GM21576 (cell line): ENCODE results near the gene NR2E3.
"Not testable (repeated sequence)": the region's sequence is repeated elsewhere in the genome, so short reads cannot be mapped to it uniquely, and the experiment has no call there.

Experiments
- ATAC-seq: cut with Tn5 transposase; IDR thresholded peaks from one replicate; pipeline ENCODE4 v1.9.1; 2021; ENCODE audit warnings: mild to moderate bottlenecking, moderate library complexity; ENCODE audit not compliant: unreplicated experiment

Gene NR2E3

DNA sequence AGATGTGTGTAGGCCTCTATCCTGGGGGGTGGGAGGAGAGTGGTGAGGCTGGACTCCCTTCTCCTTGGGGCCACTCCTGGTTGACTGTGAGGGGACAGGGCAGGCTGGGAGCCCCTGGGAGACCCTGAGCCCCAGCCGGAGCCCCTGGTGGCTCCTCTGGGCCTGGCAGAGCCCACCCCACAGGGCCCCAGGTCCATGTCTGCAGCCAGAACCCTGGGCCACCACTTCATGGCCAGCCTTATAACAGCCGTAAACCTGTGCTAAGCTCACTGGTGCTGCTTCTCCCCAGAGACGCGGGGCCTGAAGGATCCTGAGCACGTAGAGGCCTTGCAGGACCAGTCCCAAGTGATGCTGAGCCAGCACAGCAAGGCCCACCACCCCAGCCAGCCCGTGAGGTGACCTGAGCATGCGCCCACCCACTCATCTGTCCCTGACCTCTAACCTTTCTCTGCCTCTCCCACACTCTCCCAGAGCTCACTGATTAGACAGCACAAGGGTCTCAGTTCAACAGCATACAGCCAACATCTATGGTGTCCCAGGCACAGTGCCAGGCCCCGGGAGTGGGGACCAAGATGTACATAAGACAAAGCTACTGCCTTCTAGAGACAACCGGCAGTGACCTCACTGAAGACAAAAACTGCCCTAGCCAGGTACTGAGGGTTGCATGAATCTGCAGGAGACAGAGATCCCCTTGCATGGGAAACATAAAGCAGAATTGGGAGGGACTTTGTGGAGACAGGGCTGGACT is 3.5 kb downstream of the NR2E3 start:
- no peak for ATAC-seq

DNA sequence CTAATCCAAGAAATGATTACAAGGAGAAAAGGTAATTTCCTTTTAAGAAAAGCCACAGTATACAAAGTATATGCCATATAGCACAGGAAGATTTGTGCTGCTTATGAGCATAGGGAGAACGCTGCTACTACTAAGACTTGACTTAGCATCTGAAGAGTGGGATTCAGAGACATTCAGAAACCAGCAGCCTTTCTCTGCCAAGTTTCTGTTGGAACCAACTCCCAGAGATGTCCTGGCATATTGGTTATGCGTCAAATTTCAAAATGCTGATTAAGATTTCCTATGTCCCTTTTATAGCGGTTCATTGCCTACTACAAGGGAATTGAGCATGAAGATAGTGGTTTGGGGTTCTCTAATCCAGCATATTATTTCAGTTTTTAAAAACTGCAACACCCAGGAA is 4.9 kb downstream of the NR2E3 start:
- ATAC-seq: no peak

DNA sequence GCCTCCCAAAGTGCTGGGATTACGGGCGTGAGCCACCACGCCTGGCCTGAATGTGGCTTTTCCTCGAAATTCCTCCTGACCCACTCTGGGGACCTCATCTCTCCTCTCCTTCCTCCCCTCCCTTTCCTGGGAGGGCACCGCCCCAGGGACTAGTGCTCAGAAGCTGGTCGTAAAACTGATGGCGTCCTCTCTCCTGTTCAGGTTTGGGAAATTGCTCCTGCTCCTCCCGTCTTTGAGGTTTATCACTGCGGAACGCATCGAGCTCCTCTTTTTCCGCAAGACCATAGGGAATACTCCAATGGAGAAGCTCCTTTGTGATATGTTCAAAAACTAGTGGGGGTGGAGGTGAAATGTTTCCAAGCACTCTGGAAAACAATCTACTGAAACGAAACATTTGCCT is 7.0 kb downstream of the NR2E3 start:
- ATAC-seq: no peak

DNA sequence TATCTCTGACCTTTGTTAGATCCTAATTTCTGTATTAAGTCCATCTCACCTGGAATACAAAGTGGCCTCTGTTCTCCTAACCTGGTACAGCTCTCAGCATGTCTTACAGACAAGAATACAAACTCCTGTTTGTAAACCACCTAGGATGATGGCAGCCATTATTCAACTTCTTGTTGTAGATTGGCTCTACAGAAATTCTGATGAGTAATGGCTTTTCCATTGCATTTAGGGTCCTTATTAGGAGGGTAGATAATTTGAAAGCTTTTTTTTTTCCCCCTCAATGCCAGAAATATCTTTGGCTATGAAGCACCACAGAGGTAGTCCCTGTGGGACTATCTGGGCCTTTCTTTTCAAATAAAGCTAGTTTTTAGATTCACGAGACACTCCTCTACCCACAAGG is 9.8 kb downstream of the NR2E3 start:
- no peak for ATAC-seq

DNA sequence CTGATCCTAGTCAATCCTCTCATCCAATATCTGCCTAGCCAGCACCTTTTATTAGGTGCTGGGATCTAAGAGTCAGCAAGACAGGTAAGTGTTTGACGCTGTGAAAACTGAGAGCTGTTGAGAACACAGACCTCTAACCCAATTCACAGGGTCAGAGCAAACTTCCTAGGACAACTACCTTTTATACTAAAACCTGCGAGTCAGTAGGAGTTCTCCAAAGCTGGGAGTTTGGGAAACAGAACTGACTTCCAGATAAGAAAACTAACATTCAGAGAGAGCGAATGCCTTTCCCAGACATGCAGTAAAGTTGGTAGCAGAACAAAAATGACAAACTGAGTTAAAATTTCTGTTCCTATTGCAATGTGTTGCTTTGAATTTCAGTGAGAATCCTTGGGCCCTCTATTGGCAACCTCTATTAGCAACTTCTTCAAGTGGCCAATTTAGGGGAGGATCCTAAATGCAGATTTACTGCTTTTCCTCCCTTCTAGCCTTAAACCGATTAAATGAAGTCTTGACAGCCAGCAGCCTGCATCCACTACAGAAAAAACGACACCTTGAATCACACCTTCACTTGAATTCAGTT is 11.3 kb downstream of the NR2E3 start:
- ATAC-seq: no peak

DNA sequence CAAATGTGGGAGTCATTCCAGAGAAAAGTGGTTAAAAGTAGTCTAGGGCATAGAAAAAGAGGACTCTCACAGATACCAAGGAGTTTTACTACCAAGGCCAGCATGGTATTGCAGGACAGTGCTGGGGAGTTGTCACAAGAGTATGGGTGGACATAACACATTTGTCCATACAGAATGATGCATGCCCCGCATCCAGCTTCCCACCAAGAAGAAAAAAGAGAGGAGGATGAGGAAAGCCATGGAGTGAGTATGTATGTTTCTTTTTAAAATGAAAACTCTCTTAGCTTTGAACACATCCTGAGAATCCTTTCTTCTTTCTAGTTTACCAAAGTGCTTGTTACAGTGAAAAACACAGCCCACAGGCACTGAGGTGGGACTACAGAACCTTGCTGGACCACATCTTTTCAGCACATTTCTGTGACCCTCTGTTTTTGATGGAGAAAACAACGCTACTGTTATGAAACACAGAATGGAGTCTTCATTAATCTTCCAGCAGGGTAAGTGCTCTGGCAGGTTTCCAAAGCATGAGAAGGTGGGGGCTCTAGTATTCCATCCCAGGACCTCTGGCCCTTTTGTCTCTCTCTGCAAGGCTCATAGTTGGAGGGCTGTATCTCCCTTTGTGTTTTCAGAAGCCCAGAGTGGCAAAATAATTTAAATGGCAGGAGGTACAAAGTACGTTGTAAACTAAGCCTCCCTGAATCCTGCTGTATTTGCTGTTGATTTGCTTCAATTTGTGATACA is 12.7 kb downstream of the NR2E3 start:
- ATAC-seq: no peak

DNA sequence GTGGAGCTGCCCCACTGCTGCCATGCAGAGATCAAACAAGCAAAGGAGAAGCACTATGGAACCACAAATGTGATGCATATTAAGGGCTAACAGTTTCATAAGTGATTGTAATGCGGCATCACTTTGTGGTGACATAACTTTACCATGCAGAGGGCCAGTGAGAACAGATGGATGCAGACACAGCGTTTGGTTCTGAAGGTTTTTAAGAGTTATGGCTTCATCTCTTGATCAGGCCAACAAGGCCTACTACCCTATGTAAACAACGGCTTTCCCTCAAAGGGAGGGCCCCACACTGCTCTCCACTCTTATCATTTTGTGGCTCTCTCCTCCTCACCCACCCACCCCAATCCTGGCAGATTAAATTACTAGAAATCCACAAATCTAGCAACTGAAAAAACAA is 13.4 kb downstream of the NR2E3 start:
- no peak for ATAC-seq

DNA sequence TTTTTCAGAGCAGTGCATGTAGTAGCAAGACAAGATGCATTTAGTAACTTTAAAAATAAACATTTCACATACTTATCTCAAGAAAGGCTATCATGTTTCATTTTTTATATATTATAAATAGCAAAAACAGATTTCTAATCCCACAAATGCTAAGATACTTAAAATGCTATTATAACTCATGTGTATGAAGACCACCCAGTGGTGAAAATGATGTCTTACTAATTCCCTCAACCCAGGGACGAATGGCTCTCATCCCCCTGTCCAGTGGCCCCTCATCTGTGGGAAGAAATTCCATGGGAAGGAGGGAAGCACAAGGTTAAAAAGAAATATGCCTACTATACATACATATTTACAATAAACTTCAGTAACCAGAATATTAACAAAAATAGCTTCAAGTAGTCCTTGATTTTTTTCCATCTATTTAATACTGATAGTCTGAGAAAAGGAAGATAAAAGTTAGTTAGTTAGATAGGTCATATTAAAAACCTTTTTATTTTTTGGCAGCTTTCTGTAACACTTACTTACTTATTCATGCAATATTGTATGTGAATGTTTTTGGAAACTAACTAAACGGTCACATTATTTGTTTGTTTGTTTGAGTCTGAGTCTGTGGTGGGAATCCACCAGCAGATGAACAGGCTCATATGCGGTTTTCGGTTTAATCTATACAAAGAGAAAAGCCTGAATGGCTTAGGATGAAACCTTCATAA is 14.8 kb downstream of the NR2E3 start:
- ATAC-seq: no peak

DNA sequence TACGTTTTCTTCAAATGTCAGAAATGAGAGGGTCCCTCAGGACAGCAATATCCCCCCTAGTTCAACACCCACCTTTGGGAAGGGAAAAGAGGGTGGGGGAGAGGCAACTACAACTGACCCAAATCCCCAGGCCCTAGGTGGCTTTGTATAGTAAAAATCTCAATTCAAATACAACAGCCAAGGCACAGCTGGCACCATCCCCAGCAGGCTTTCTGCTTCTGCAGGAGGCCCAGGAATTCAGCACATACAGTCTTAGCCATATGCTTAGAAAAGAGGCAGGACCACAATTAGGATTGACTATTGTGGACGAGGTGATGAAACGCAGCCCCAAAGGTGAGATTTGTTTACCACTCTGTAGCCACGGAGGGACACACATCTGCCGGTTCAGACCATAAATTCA is 15.8 kb downstream of the NR2E3 start:
- no peak for ATAC-seq

DNA sequence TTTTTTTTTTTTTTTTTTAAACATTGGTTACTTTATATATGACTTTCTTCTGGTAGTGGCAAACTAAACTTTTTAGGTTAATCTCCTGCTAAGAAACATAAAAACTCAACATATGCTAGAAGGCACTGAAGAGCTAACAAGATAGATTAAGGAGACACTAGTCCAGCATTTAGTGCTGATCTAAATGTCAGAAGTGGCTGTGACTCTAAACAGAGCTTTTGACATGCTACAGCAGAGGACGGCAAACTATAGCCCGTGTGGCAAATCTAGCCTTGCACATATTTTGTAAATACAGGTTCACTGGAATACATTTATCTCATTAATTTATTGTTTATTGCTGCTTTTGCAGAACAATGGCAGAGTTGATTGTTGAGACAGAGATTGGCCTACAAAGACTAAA is 20.6 kb downstream of the NR2E3 start:
- ATAC-seq: no peak

DNA sequence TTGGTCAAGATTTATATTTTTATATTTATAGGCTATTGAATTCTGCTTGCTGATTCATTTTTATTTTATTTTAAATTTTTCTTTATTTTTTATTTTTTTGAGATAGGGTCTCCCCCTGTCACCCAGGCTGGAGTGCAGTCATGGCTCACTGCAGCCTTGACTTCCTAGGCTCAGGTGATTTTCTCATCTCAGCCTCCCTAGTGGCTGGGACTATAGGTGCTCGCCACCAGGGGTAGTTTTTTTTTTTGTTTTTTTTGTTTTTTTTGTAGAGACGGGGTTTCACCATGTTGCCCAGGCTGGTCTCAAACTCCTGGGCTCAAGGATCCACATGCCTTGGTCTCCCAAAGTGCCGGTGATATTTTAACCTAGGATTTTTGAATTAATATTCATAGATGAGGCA is 31.2 kb downstream of the NR2E3 start:
- no peak for ATAC-seq

DNA sequence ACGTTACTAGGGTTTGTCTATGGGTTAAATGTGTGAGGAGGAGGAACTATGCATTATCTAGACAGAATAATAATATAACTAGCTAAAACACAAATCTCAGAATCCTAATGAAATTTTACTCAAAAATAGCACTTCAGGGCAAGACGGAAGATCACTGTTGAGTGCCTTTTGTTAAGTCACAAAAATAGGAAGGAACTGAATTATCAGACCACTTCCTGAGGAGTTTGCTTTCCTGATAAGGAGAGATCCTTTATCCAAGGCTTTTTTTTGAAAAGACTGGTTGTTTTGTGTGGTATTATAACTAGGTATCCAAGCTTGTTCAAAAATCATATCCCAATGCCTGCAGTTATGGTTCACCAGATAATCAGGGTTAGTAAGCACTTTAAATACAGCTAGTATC is 34.6 kb downstream of the NR2E3 start:
- no peak for ATAC-seq

DNA sequence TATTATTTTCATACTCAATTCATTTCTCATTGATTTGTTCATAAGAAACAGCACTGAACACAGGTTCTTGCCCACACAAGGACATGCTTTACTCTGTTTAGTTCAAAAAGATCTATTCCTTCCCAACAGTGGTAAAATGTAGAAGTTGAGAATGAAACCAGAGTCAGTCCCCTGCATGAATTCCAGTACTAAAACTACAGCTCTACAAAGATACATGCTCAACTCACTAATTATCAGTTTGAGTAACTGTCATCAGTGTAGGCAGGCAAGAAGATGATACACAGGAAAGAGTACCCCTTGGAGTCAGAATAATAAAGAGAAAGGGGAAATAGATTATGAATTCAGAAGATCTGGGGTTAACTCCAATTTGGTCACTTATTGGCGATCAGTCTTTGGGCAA is 43.2 kb downstream of the NR2E3 start:
- no peak for ATAC-seq

DNA sequence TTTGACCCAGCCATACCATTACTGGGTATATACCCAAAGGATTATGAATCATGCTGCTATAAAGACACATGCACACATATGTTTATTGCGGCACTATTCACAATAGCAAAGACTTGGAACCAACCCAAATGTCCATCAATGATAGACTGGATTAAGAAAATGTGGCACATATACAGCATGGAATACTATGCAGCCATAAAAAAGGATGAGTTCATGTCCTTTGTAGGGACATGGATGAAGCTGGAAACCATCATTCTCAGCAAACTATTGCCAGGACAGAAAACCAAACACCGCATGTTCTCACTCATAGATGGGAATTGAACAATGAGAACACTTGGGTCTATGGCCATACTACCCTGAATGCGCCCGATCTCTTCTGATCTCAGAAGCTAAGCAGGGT is 47.9 kb downstream of the NR2E3 start:
- ATAC-seq: not testable (repeated sequence)
